Keratinocyte (primary cell): ENCODE measurements around the gene WFDC10B. TPM values are rescaled to one million over a fixed set of nuclear protein-coding genes. Genes with fewer than 3 reads are reported as not detected.

Experiments
- DNase-seq: peaks from one replicate; pipeline ENCODE4 v3.0.0-alpha.2; 2011; ENCODE audit warnings: low read depth, missing footprints, low spot score
- FAIRE-seq: peaks from 2 replicates; lab custom pipeline; 2011; peaks lifted over from hg19 to GRCh38; lab: Jason Lieb, UNC
- H2AFZ ChIP-seq: 2 replicates; pipeline ENCODE4 v1.6.0; 2012; ENCODE audit warnings: low read length, control low read depth, inconsistent platforms; ENCODE audit not compliant: control insufficient read depth
- H3K27ac ChIP-seq: 2 replicates; pipeline ENCODE4 v1.5.1; 2011; ENCODE audit warnings: low read length; ENCODE audit not compliant: control insufficient read depth, insufficient read depth
- H3K27me3 ChIP-seq: 3 replicates; pipeline ENCODE4 v1.6.0; 2011; ENCODE audit warnings: low read length; ENCODE audit not compliant: control insufficient read depth, insufficient read depth; ENCODE audit errors: extremely low read depth
- H3K36me3 ChIP-seq, 2 experiments: 2 replicates in 1 of 2; 3 replicates in 1 of 2; pipeline ENCODE4 v1.5.1; 2011; ENCODE audit warnings: low read length in 2 of 2, mild to moderate bottlenecking in 1 of 2; ENCODE audit not compliant: control insufficient read depth in 2 of 2, insufficient read depth in 2 of 2; ENCODE audit errors: extremely low read depth in 1 of 2
- H3K4me1 ChIP-seq: 3 replicates; pipeline ENCODE4 v1.5.1; 2011; ENCODE audit warnings: low read length; ENCODE audit not compliant: control insufficient read depth, insufficient read depth; ENCODE audit errors: extremely low read depth
- H3K4me2 ChIP-seq: 3 replicates; pipeline ENCODE4 v1.6.0; 2011; ENCODE audit warnings: low read depth, low read length; ENCODE audit not compliant: control insufficient read depth, insufficient read depth; ENCODE audit errors: extremely low read depth
- H3K4me3 ChIP-seq, 3 experiments: fragments of 200-600 bp in 1 of 3; sonication (generic) in 1 of 3; 2 replicates in 2 of 3; 3 replicates in 1 of 3; pipeline ENCODE4 v1.5.1; 2011 to 2016; ENCODE audit warnings: low read length in 3 of 3, mild to moderate bottlenecking in 3 of 3, control low read depth in 2 of 3, inconsistent platforms in 1 of 3, low read depth in 1 of 3, mixed read lengths in 1 of 3, mixed run types in 1 of 3, moderate library complexity in 1 of 3; ENCODE audit not compliant: control insufficient read depth in 2 of 3, insufficient read depth in 2 of 3; ENCODE audit errors: extremely low read depth in 1 of 3
- H3K79me2 ChIP-seq: 2 replicates; pipeline ENCODE4 v1.6.0; 2012; ENCODE audit warnings: low read length; ENCODE audit not compliant: control insufficient read depth, insufficient read depth
- H3K9ac ChIP-seq: 3 replicates; pipeline ENCODE4 v1.6.0; 2011; ENCODE audit warnings: low read length; ENCODE audit not compliant: control insufficient read depth, insufficient read depth; ENCODE audit errors: extremely low read depth
- H3K9me1 ChIP-seq: 3 replicates; pipeline ENCODE4 v1.6.0; 2011; ENCODE audit warnings: low read length; ENCODE audit not compliant: control insufficient read depth, insufficient read depth; ENCODE audit errors: extremely low read depth
- H3K9me3 ChIP-seq: 2 replicates; pipeline ENCODE4 v1.5.1; 2012; ENCODE audit warnings: low read depth, low read length; ENCODE audit not compliant: control insufficient read depth
- H4K20me1 ChIP-seq: 3 replicates; pipeline ENCODE4 v1.6.0; 2011; ENCODE audit warnings: low read length; ENCODE audit not compliant: control insufficient read depth, insufficient read depth; ENCODE audit errors: extremely low read depth
- CTCF ChIP-seq, 3 experiments: IDR thresholded peaks in 1 of 3; conservative IDR thresholded peaks in 1 of 3; optimal IDR thresholded peaks in 1 of 3; 2 replicates in 2 of 3; 3 replicates in 1 of 3; pipeline versions ENCODE3 to v1.5.1; 2011; ENCODE audit warnings: low read length in 3 of 3, mild to moderate bottlenecking in 3 of 3, moderate library complexity in 2 of 3, control low read depth in 1 of 3, inconsistent platforms in 1 of 3; ENCODE audit not compliant: insufficient read depth in 2 of 3; ENCODE audit errors: extremely low read depth in 1 of 3
- EZH2 ChIP-seq: IDR thresholded peaks from one replicate; pipeline ENCODE4 v1.6.1; 2012; ENCODE audit warnings: inconsistent platforms, mild to moderate bottlenecking, low read length, moderate library complexity
- dilution Hi-C: fragments of 300-500 bp; cut with MboI; formaldehyde crosslinking; loops from one replicate; pipeline ENCODE4 v1.7.0; 2020; ENCODE audit warnings: low sequenced_read_pairs; ENCODE audit not compliant: extremely low pct_ligation_motif_present
- polyA plus RNA-seq, 5 experiments: library from polyadenylated mRNA; depleted of rRNA in 3 of 5; stranded (reverse) in 3 of 5; stranded (forward) in 1 of 5; unstranded in 1 of 5; fragments of >200 nt; gene quantifications; 1 replicate in 1 of 5; 2 replicates in 3 of 5; 3 replicates in 1 of 5; pipeline versions ENCODE4 v1.2.1 to v1.2.3, GENCODE V29; 2011 to 2012; ENCODE audit warnings: missing spikeins in 2 of 5, low read depth in 1 of 5, low replicate concordance in 1 of 5

The WFDC10B gene
- polyA plus RNA-seq, 1 donor (not counting 4 experiments of a cell fraction or from before 2014, with no cell fraction given) = not detected

GRCh38 chr20:45742596-45742995 lies 37.8 kb upstream of the WFDC10B start:
- dilution Hi-C loops = no loop called here
- Histone ChIP-seq H3K36me3 (no peaks in the 10 kb centered on the region), H3K27ac (no peak overlapping the region), H3K9me3 (no peaks in the 10 kb centered on the region), H3K4me2 (no peak overlapping the region), H2AFZ (no peak overlapping the region), H3K4me1 (no peaks in the 10 kb centered on the region), H3K9me1 (no peaks in the 10 kb centered on the region), H3K27me3 (no peaks in the 10 kb centered on the region), H4K20me1 (no peaks in the 10 kb centered on the region), H3K9ac (no peak overlapping the region), H3K4me3 (no peak overlapping the region), H3K79me2 (no peaks in the 10 kb centered on the region)
- DNase-seq (no peak), FAIRE-seq (no peak)
- TF ChIP-seq CTCF (optimal IDR thresholded peaks at IDR 0.05 in 1 of 3, IDR thresholded peaks at IDR 0.05 in 1 of 3, conservative IDR thresholded peaks at IDR 0.05 in 1 of 3; ENCODE audit: extremely low read depth in 1 of 3, insufficient read depth in 2 of 3, low read length in 3 of 3) = no peak
- no peak for TF ChIP-seq EZH2

GRCh38 chr20:45735988-45736387 lies 31.2 kb upstream of the WFDC10B start:
- TF ChIP-seq EZH2 (no peak), CTCF (optimal IDR thresholded peaks at IDR 0.05 in 1 of 3, IDR thresholded peaks at IDR 0.05 in 1 of 3, conservative IDR thresholded peaks at IDR 0.05 in 1 of 3; ENCODE audit: extremely low read depth in 1 of 3, insufficient read depth in 2 of 3, low read length in 3 of 3) (no peak)
- Histone ChIP-seq H3K4me2 (no peak overlapping the region), H3K36me3 (no peaks in the 10 kb centered on the region), H3K4me1 (no peaks in the 10 kb centered on the region), H3K79me2 (no peaks in the 10 kb centered on the region), H3K27me3 (no peaks in the 10 kb centered on the region), H3K9me3 (no peaks in the 10 kb centered on the region), H3K4me3 (no peak overlapping the region), H3K27ac (no peak overlapping the region), H2AFZ (no peak overlapping the region), H3K9ac (no peak overlapping the region), H4K20me1 (no peaks in the 10 kb centered on the region), H3K9me1 (no peaks in the 10 kb centered on the region)
- dilution Hi-C loops = no loop called here
- DNase-seq (no peak), FAIRE-seq (no peak)
